Measurements from ENCODE around the gene ZNF142.

Gene ZNF142

DNA sequence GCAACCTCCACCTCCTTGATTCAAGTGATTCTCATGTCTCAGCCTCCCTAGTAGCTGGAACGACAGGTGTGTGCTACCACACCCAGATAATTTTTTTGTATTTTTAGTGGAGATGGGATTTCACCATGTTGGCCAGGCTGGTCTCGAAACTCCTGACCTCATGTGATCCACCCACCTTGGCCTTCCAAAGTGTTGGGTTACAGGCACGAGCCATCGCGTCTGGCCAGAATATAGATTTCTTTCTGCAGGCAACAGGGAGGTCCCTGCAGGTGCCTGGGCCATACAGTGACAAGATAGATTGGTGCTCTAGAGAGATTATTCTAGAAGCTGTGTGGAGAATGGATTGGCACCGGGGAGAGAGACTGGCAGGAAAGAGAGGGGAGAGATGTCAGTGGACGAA, 38.4 kb downstream of the ZNF142 start:
- no peak for TF ChIP-seq CTCF (IDR thresholded peaks at IDR 0.05; ENCODE audit: borderline replicate concordance, insufficient read depth, low read depth, low read length)
- no peak overlapping the region for H3K4me3 ChIP-seq (ENCODE audit: low read depth, low read length)

DNA sequence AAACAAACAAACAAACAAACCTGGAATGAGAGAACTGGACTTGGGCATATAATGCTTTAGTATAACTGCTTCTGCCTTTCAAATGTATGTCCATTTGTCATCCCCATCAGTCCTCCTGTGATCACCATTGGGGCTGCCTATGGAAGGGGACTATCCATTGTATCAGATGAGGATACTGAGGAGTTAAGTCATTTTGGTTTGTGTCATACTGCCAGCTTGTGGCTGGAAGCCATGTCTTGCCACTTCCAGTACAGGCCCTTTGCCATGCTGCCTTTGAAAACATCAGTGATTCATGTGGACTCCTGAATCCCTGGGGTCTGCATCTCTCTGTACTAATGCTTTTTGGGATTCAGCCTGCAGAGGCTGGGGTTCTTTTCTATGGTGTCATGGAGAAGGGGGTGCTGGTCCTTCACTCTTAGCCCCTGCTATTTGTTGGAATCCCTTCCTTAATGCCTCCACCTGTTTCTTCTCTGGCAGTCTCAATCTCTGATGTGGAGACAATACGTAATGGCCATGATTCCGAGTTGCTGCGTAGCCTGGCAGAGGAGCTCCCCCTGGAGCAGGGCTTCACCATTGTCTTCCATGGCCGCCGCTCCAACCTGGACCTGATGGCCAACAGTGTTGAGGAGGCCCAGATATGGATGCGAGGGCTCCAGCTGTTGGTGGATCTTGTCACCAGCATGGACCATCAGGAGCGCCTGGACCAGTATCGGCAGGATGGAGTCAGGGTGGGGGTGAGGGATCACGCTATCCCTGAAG, 41.1 kb downstream of the ZNF142 start:
- no peak overlapping the region for H3K4me3 ChIP-seq (ENCODE audit: low read depth, low read length)
- no peak for TF ChIP-seq CTCF (IDR thresholded peaks at IDR 0.05; ENCODE audit: borderline replicate concordance, insufficient read depth, low read depth, low read length)

DNA sequence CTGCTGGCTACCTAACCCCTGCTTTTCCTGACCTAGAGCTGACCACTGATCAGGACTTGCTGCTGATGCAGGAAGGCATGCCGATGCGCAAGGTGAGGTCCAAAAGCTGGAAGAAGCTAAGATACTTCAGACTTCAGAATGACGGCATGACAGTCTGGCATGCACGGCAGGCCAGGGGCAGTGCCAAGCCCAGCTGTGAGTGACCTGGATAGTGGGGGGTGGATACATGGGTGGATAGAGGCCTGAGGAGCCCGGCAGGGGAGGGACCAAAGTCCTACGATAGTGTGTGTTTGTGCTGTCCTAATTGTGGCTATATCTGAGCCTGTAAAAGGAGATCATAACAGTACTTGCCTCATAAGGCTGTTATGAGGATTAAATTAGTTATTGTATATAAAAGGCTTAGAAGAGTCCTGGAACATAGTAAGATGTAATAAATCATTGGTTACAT, 43.5 kb downstream of the ZNF142 start:
- no peak overlapping the region for H3K4me3 ChIP-seq (ENCODE audit: low read depth, low read length)
- no peak for TF ChIP-seq CTCF (IDR thresholded peaks at IDR 0.05; ENCODE audit: borderline replicate concordance, insufficient read depth, low read depth, low read length)

DNA sequence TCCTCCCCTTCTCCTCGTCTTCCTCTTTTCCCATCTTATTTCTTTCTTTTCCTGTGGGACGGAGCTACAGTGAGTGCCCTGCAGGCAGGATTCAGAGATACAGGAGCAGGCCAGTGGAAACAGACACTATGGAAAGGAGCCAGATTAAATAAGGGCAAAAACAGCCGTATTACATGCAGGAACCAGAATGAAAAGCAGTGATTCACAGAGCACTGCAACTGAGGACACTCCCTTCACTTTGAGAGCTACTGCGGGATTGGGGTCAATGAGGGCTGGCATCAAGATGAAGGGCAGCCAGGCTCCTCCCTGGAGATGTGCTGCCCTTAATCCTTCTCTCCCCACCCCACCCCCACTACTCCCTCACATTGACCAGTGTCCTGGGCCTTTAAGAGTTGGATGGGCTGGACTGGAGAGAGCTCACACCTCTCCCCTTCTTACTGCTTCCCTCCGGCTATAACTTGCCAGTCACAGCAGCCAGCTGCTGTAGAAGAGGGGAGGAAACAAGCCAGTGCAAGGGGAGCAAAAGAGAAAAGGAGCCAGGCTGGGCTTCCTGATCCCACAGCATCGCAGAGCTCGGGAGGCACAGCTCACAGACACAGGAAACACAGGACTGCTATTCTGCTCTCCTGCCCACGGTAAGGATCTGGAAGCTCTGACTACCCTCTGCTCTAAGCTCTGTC, 51.8 kb downstream of the ZNF142 start, which contains the start of gene PLCD4:
PLCD4 (plus strand) TSS at position 464 of the 680 bp plus-strand sequence. CDS start 7,841 bp downstream, outside the sequence.
- H3K4me3 ChIP-seq (ENCODE audit: low read depth, low read length) = no peak within 1 kb of the TSS
- TF ChIP-seq CTCF (IDR thresholded peaks at IDR 0.05; ENCODE audit: borderline replicate concordance, insufficient read depth, low read depth, low read length) = no peak

DNA sequence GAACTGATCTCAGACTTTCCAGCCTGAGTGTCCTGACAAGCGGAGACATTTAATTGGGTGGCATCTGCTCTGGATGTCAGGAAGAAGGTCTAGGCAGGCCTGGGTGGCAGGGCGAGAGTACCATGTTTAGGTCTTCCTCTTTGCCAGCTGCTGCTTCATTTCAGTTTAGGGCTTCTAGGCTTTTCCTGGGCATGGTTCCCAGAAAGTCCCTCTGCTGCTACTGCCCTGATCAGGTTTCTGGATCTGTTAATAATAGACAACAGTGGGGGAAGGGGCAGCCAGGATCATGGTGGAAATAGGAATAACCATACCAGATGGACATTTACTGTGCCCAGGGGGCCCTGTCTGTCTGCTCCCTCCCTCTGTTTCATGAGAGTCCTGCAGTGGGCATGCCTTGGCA, 54.0 kb downstream of the ZNF142 start:
- TF ChIP-seq CTCF (IDR thresholded peaks at IDR 0.05; ENCODE audit: borderline replicate concordance, insufficient read depth, low read depth, low read length) = no peak
- H3K4me3 ChIP-seq (ENCODE audit: low read depth, low read length) = no peak overlapping the region

Measured in GM12875 (cell line).